ENCODE results near the gene CDC42EP3.

Gene CDC42EP3

GRCh38 chr2:37671009-37671815 is at the start of gene CDC42EP3:
TSS of gene CDC42EP3 (minus strand) at chr2:37671642. CDS start at chr2:37646587, 25,055 bp downstream.
- DNase-seq, result peak; percentile 52

DNA sequence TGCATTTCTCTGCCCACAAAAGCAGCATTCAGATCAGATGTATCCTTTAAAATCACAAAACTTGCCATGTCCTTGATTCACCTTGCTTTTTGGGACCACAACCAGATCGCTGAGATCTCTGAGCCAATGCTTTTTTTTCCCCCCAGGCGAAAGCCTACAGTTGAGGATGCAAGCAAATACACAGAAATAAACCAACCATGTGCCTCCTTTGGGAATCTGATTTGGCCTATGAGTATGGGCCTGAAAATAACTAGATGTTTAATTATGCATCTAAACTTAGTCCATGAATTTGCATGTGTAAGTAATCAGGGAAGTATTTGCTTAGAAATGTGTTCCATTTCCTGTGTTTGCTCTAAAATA is 49.7 kb upstream of the CDC42EP3 start:
- no peak for DNase-seq

DNA sequence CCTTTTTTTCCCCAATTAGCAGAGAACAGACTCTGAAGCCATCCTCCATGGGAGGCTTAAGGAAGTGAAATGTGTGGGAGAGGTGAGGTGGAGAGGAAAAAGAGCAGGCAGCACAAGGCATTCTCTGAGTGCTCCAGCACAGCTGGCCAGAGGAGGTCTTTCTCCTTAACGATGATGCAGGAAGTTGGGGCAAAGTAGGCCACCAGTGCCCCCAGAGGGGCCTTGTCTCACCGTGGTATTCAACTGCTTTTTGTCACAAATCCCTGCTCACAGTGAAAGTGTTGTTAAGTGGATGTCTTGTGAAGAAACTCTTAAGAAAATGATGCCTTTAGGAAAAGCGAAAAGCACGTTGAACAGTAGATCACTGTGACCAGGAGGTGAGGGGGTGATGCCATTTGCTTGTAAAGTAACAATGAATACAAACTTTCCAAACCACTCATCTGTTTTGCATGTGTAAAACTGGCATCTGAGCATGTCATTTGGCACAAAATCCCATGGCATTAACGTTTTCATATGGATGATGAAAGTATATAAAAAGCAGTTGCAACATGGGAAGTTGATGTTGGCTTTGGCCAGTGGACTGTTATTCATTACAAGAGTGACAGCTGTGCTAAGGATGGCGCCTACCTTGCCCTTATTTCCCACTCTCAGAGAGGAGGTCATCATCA is 49.2 kb upstream of the CDC42EP3 start:
- no peak for DNase-seq

GRCh38 chr2:37718515-37719161 is 47.2 kb upstream of the CDC42EP3 start:
- no peak for DNase-seq

GRCh38 chr2:37713258-37713700 is 41.8 kb upstream of the CDC42EP3 start:
- DNase-seq, result no peak

GRCh38 chr2:37711831-37712230 is 40.4 kb upstream of the CDC42EP3 start:
- DNase-seq, result no peak

GRCh38 chr2:37711308-37711731 is 39.9 kb upstream of the CDC42EP3 start:
- DNase-seq, result no peak

DNA sequence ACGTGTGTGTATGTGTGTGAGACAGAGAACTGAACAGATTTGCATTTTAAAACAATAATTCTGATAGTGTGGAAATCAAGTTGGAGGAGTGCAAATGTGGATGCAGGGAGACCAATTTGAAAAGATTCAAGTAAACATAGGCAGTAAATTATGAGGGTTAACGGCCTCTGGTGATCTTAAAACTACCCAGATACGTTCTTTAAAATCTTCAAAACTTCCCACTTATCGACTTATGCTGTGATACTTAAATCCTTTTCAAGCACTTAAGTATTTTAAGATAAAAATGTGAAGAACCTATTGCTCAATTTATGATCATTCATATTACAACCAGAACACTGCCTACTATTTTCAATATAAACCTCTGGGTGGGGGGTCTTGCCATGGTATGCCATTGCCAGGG is 37.7 kb upstream of the CDC42EP3 start:
- DNase-seq, result no peak

GRCh38 chr2:37708146-37708545 is 36.7 kb upstream of the CDC42EP3 start:
- no peak for DNase-seq

GRCh38 chr2:37707393-37707792 is 36.0 kb upstream of the CDC42EP3 start:
- no peak for DNase-seq

DNA sequence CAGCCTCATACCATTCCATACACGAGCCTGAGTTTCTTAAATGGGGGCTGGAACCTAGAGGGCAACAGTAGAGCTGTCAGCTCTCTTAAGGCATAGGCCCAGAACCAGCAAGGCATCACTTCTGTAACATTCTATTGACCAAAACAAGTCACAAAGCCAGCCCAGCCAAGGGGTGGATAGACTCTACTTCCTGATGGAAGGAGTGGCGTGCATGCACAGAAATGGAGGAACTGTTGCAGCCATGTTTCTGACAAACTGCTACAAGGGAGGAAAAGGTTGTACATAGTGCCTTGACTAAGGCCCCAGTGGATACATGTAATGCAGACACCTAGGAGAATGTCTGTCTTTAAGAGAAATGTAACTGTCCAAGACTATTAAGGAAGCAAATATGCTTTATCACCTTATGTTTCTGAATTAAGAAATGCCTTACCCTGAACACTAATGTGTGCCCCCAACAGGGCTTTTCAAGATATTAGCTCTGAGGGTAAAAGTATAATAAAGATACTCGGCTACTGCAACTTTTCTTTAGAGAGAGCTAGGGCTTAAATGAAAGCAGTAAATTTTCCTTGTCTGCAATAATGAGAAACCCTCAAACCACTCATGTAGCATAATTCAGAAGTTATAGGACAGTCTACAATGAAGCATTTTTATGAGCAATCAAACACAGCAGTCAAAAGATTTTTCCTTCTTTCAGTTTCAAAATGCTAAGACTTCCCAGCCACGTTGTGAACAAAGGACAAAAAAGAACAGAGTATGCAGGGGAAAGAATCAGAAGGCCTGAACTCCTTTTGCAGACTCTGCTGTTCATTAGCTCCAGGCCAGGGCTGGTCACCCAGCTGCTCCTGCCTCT is 35.1 kb upstream of the CDC42EP3 start:
- no peak for DNase-seq

DNA sequence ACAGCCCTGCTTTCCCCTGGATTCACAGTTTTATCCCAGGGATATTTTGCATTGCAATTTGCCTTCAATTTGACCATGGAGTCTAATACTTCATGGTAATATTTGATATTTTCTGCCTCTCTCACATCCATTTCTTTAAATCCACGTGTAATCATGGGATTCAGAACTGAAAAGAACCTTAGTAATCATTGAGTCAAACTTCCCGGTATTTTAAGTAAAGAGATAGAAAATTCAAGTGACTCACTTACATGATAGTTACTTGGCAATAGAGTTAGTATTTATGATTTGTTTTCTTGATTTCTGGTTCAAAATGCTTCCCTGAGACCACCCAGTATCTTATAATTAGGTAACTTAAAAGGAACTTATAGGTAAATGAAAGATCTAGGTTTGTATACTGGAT is 33.7 kb upstream of the CDC42EP3 start:
- no peak for DNase-seq

DNA sequence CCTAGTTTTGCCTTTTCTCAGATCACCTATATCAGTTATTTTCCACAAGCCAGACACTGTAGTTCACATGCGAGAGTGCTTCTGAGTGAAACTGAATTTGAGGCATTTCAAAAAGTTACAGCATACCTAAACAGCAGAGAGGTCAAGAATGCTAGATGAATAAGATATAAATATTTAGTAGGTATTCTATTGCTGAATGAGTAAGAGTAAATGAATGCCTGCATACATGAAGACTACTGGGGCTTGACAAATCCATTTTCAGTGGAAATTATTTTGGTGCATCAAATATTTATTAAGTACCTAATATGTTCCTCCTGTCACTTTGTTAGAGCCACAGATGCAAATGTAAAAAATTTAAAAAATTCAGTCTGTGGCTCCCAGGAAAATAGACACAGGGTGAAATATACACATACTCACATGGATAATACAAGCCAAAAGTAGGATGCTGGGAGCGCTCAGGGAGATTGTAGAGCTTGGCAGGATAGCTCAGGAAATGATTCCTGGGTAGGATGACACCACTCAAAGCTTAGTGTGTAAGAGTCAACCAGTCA is 27.6 kb upstream of the CDC42EP3 start:
- no peak for DNase-seq

DNA sequence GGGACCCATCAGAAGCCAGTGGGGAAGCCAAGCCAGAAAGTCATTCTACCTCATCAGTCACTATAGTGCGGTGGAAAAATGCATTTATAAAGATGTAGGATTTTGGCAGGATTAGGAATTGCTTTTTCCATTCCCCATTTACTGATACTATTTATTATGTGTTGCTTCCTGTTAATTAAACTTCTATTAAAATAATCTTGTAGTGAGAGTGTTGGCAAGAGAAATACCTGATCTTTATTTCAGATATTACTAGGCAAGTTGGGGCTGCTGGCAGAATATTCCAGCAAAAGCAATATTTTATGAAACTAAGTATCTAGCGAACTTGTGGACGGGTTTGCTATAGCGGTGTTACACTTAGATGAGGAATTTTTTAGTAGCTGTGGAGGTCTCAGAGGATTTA is 23.9 kb upstream of the CDC42EP3 start:
- no peak for DNase-seq

DNA sequence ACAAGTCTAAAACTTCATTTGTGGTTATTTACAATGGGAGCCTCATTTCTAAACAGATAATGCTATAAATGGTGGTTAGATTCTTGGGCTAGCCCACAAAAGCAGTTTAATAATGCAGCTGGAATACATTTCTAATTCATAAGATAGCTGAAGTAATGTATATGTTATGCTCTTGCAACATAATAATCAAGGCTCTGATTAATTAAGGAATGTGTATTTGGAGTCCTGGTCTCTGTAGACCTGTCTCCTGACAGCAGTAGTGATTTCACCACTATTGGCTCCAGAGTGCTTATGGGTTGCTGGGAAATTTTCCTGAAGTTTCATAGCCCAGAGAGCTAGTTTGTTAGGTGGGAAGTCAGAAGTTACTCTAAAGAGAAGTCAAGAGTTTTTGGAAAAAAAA is 21.3 kb upstream of the CDC42EP3 start:
- DNase-seq, result no peak

- DNase-seq, result no peak
Observed at GRCh38 chr2:37689751-37690150, 18.3 kb upstream of the CDC42EP3 start.

DNA sequence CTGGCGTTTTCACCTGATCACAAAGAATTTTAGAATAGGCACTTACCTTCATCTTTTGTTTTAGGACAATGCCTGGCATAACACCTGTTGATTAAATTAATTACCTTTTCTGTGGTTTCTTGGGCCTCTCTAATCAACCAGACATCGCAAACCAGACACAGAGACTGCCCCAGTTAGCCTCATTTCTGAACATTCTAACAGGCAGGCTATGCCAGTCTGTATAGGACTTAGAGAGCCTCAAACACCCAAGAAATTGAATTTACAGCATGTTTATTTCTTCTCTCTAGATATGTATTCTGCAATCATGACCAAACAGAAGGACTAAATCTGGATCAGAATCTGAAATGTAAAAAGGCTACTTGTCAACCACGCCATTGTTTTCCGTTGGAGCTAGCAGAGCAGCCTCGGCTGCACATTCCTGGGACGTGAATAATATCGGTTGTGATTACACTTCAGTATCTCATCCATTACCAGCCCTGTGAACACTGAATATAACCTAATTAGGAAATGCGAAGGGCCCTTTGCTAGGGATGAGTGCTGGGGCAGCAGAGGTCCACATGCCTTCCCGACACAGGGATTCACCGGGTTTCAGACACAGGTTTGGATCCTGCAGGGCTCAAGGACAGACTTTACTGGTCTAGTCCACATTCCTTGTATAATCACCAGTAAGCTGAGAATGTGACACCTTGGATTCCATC is 17.5 kb upstream of the CDC42EP3 start:
- DNase-seq, result no peak

GRCh38 chr2:37686792-37687526 is 15.5 kb upstream of the CDC42EP3 start:
- DNase-seq, result no peak

- no peak for DNase-seq
Observed at GRCh38 chr2:37684809-37685208, 13.4 kb upstream of the CDC42EP3 start.

DNA sequence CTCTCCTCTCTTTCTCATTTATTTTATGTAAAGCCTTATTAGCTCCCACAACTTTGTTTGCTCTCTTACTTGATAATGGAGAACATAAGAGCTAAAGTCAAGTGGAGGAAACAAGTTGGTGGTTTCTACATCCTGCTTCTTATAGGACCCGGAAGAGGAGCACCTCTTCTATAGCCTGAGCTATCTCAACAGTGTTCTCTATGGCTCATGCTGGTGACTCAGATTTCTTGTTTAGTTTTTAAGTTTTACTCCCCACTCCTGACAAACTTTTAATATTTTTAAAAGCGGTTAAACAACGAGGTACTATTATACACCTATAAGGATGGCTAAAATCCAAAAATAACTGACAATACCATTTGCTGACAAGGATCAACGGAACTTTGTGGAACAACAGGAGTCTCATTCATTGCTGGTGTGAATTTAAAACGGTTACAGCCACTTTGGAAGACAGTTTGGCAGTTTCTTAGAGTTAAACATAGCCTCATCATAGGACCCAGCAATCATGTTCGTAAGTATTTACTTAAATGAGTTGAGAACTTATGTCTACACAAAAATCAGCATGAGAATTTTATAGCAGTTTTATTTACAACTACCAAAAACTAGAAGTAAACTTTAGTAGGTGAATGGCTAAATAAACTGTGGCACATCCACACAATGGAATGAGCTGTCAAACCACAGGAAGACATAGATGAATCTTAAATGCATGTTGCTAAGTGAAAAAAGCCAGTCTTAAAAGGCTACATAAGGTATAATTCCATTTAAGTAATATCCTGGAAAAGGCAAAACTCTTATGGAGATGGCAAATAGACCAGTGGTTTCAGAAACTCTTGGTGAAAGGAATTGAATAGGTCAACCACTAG is 12.7 kb upstream of the CDC42EP3 start:
- no peak for DNase-seq

Measured in activated CD4-positive, alpha-beta T cell treated with anti-CD3 and anti-CD28 coated beads for 1 hour (primary cell).